Brain microvascular endothelial cell (primary cell): ENCODE results near the gene KLHL3.

Experiments used
- DNase-seq: peaks from one replicate; pipeline ENCODE4 v3.0.0-alpha.2; 2020
- H3K27ac ChIP-seq: fragments of 250-450 bp; sonication (Bioruptor Pico); 2 replicates; pipeline ENCODE4 v1.5.1; 2020; ENCODE audit warnings: mild to moderate bottlenecking, moderate library complexity
- H3K27me3 ChIP-seq: fragments of 250-450 bp; sonication (Bioruptor Pico); replicated peaks from 2 replicates; pipeline ENCODE4 v1.5.1; 2020; ENCODE audit warnings: mild to moderate bottlenecking
- H3K36me3 ChIP-seq: fragments of 250-450 bp; sonication (Bioruptor Pico); replicated peaks from 2 replicates; pipeline ENCODE4 v1.5.1; 2020; ENCODE audit warnings: mild to moderate bottlenecking
- H3K4me3 ChIP-seq: 2 replicates; pipeline ENCODE4 v1.5.1; 2011; ENCODE audit warnings: low read depth, mild to moderate bottlenecking, control low read depth, low read length, moderate library complexity
- in situ Hi-C: cut with HindIII; loops from 2 replicates; pipeline ENCODE4 v1.10.0; 2017; ENCODE audit warnings: low sequenced_read_pairs, low pct_ligation_motif_present
- TF ChIP-seq, protein P1 (sequence below): IDR thresholded peaks from 2 replicates; pipeline ENCODE4 v1.5.1; 2011; ENCODE audit warnings: low read depth, mild to moderate bottlenecking, moderate library complexity, low read length, control low read depth, inconsistent platforms; ENCODE audit errors: missing control alignments

The KLHL3 gene

DNA sequence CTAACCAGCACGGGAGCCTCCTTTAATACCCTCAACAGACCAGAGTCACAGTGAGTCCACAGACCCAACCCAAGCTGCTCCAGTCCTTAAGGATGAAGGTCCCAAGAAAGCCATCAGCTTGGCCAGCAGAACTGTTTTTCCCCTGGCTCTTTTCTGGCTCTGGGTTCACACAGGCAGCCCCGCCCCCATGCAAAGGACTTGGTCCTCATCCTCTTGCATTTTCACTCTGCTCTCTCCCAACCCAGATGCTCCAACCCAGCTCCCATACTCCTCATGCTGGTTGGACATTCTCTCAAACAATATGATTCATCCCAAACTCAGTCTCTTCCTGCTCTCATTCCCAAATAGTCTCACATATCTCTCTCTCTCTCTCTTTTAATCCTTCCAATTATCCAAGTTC is 162.5 kb downstream of the KLHL3 start:
- no peaks in the 10 kb centered on the region for H3K27me3 ChIP-seq
- in situ Hi-C loops, result no loop called here
- TF ChIP-seq, protein P1, sequence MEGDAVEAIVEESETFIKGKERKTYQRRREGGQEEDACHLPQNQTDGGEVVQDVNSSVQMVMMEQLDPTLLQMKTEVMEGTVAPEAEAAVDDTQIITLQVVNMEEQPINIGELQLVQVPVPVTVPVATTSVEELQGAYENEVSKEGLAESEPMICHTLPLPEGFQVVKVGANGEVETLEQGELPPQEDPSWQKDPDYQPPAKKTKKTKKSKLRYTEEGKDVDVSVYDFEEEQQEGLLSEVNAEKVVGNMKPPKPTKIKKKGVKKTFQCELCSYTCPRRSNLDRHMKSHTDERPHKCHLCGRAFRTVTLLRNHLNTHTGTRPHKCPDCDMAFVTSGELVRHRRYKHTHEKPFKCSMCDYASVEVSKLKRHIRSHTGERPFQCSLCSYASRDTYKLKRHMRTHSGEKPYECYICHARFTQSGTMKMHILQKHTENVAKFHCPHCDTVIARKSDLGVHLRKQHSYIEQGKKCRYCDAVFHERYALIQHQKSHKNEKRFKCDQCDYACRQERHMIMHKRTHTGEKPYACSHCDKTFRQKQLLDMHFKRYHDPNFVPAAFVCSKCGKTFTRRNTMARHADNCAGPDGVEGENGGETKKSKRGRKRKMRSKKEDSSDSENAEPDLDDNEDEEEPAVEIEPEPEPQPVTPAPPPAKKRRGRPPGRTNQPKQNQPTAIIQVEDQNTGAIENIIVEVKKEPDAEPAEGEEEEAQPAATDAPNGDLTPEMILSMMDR, result no peak

DNA sequence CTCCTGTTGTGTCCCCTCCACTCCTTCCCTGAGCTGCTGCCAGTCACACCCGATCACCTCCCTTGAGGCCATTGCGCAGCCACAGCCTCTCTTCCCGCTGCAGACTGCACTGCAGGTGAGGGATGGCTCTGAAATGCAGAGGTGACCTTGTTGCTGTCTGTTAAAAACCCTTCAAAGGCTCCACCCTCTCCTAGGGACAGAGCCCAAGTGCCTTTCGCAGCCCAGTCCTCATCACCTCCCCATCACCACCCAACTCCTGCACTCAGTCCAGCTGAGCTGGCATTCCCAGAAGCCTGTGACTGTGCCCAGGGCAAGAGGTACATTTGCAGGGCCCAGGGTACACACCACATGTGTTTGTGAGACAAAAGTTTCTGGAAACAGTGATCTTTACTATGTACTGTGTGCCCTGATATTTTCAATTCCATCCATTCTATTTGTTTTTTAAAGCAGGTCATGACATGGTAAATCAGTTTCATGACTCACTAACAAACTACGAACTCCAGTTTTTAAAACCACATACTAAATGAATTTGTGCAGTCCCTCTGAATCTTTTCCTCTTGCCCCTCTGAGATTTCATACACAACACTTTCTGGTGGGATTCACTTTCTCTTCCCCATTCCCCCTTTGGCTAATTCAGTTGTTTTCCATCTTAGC is 163.7 kb downstream of the KLHL3 start:
- in situ Hi-C loops, result no loop called here

More for the DNA sequence above, 162.5 kb downstream of the KLHL3 start:
- no peak for DNase-seq
- Histone ChIP-seq H3K4me3 (no peak overlapping the region), H3K27ac (no peak overlapping the region), H3K36me3 (no peaks in the 10 kb centered on the region)

DNA sequence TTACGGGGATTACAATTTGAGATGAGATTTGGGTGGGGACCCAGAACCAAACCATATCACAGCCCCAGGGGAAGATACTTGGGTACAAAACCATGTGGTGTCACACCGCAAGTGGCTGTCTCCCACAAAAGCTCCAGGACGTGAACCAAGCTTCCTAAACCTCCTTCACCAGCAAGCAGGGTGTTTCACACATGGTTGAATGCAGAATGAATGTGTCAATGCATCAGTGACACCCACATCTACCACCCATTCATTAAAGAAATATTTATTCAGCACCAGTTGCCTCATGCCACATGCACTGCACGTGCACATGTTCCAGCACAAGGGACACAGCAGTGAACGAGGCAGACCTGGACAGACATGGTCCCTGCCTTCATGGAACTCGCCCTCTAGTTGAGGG is 165.8 kb downstream of the KLHL3 start:
- DNase-seq, result no peak
- H3K27me3 ChIP-seq, result no peaks in the 10 kb centered on the region
- no peaks in the 10 kb centered on the region for H3K36me3 ChIP-seq
- TF ChIP-seq, protein P1, result no peak
- no peak overlapping the region for H3K4me3 ChIP-seq
- H3K27ac ChIP-seq, result no peak overlapping the region
- in situ Hi-C loops, result no loop called here

More for the DNA sequence above, 163.7 kb downstream of the KLHL3 start:
- no peaks in the 10 kb centered on the region for H3K27me3 ChIP-seq
- TF ChIP-seq, protein P1, result no peak
- no peak for DNase-seq
- no peak overlapping the region for H3K4me3 ChIP-seq
- H3K36me3 ChIP-seq, result no peaks in the 10 kb centered on the region
- no peak overlapping the region for H3K27ac ChIP-seq
